Activated naive CD4-positive, alpha-beta T cell treated with anti-CD3 and anti-CD28 coated beads, Interleukin-2, amount 10 ng/mL, durations not matched to agents 7 days and 5 days (primary cell): ENCODE measurements around the gene SEPTIN8.
A peak's percentile ranks its signal among the peaks of the same experiment; 100 is the strongest.

ENCODE experiments used
- CTCF ChIA-PET: fragments of 350-600 bp; sonication (Branson Sonifier 250); formaldehyde crosslinking; loops from one replicate; lab custom pipeline; 2021; ENCODE audit warnings: antibody characterized with exemption; lab: Charles Lee
- DNase-seq: peaks from one replicate; pipeline ENCODE4 v3.0.0-alpha.2; 2020
- H3K27ac Mint-ChIP-seq: one replicate; pipeline ENCODE4 v1.8.0; 2021; ENCODE audit warnings: mild to moderate bottlenecking, moderate library complexity, mixed read lengths
- H3K27me3 Mint-ChIP-seq: one replicate; pipeline ENCODE4 v1.8.0; 2021; ENCODE audit warnings: mild to moderate bottlenecking, mixed read lengths
- H3K36me3 Mint-ChIP-seq: one replicate; pipeline ENCODE4 v1.8.0; 2021; ENCODE audit warnings: mixed read lengths
- H3K4me1 Mint-ChIP-seq: one replicate; pipeline ENCODE4 v1.8.0; 2021; ENCODE audit warnings: mixed read lengths
- H3K4me3 Mint-ChIP-seq: one replicate; pipeline ENCODE4 v1.8.0; 2021; ENCODE audit warnings: mild to moderate bottlenecking, moderate library complexity, mixed read lengths
- H3K9me3 Mint-ChIP-seq: one replicate; pipeline ENCODE4 v1.8.0; 2021; ENCODE audit warnings: mixed read lengths

The SEPTIN8 gene

GRCh38 chr5:132777209-132778069 lies at the start of gene SEPTIN8:
TSS of gene SEPTIN8 (minus strand) at chr5:132777239. CDS start at chr5:132777137, 102 bp downstream.
- H3K27ac Mint-ChIP-seq = no peak within 1 kb of the TSS
- peak within 1 kb of the TSS; percentile 69 for H3K4me3 Mint-ChIP-seq
- peaks cover 82% of the 10 kb centered on the region for H3K27me3 Mint-ChIP-seq
- H3K9me3 Mint-ChIP-seq = no peaks in the 10 kb centered on the region
- CTCF ChIA-PET = interaction anchor here (0.6 to 1.5 kb wide), 4 partner anchors 17 to 122 kb away, joined by 3 read pairs; partner anchors contain the start of gene KIF3A
- peak; percentile 67 for DNase-seq
- H3K36me3 Mint-ChIP-seq = no peaks in the 10 kb centered on the region
- H3K4me1 Mint-ChIP-seq = peaks cover 34% of the 10 kb centered on the region

GRCh38 chr5:132826424-132827082 lies 49.5 kb upstream of the SEPTIN8 start:
- Mint-ChIP-seq H3K4me3 (peak overlapping the region; percentile 33), H3K27ac (no peak overlapping the region), H3K36me3 (no peaks in the 10 kb centered on the region), H3K27me3 (peaks cover 98% of the 10 kb centered on the region), H3K4me1 (peaks cover 18% of the 10 kb centered on the region), H3K9me3 (no peaks in the 10 kb centered on the region)
- CTCF ChIA-PET = interaction anchor here (0.8 to 1.8 kb wide), 3 partner anchors 10 to 57 kb away, joined by 3 to 6 read pairs (median 3); no protein-coding TSS in a partner anchor
- no peak for DNase-seq

- Mint-ChIP-seq H3K4me1 (peaks cover 14% of the 10 kb centered on the region), H3K9me3 (no peaks in the 10 kb centered on the region), H3K36me3 (no peaks in the 10 kb centered on the region), H3K27me3 (peaks cover 95% of the 10 kb centered on the region), H3K4me3 (peak overlapping the region; percentile 33), H3K27ac (no peak overlapping the region)
- CTCF ChIA-PET = interaction anchor here (0.8 to 1.8 kb wide), 4 partner anchors 9 to 299 kb away, joined by 3 to 6 read pairs (median 4); no protein-coding TSS in a partner anchor
- peak; percentile 53 for DNase-seq
These were observed 48.9 kb upstream of the SEPTIN8 start for GRCh38 chr5:132825834-132826391.

- peak; percentile 32 for DNase-seq
- H3K9me3 Mint-ChIP-seq = no peaks in the 10 kb centered on the region
These were observed 48.2 kb upstream of the SEPTIN8 start for GRCh38 chr5:132825033-132825833.

GRCh38 chr5:132824426-132824825 lies 47.4 kb upstream of the SEPTIN8 start:
- H3K9me3 Mint-ChIP-seq = no peaks in the 10 kb centered on the region
- CTCF ChIA-PET = interaction anchor here (0.7 to 1.1 kb wide), 2 partner anchors 10 to 298 kb away, joined by 3 to 4 read pairs; no protein-coding TSS in a partner anchor
- peak overlapping the region; percentile 19 for H3K27ac Mint-ChIP-seq
- peak overlapping the region; percentile 26 for H3K4me3 Mint-ChIP-seq
- no peak for DNase-seq
- H3K27me3 Mint-ChIP-seq = peaks cover 94% of the 10 kb centered on the region
- no peaks in the 10 kb centered on the region for H3K36me3 Mint-ChIP-seq
- H3K4me1 Mint-ChIP-seq = peaks cover 18% of the 10 kb centered on the region

More at GRCh38 chr5:132825033-132825833, 48.2 kb upstream of the SEPTIN8 start:
- Mint-ChIP-seq H3K4me3 (peak overlapping the region; percentile 26), H3K27me3 (peaks cover 94% of the 10 kb centered on the region), H3K36me3 (no peaks in the 10 kb centered on the region), H3K4me1 (peaks cover 16% of the 10 kb centered on the region), H3K27ac (no peak overlapping the region)
- CTCF ChIA-PET = interaction anchor here (0.7 to 1.8 kb wide), 4 partner anchors 8 to 299 kb away, joined by 3 to 6 read pairs (median 4); no protein-coding TSS in a partner anchor

GRCh38 chr5:132823481-132824050 lies 46.5 kb upstream of the SEPTIN8 start:
- Mint-ChIP-seq H3K27me3 (peaks cover 94% of the 10 kb centered on the region), H3K36me3 (no peaks in the 10 kb centered on the region), H3K27ac (no peak overlapping the region), H3K4me3 (no peak overlapping the region), H3K9me3 (no peaks in the 10 kb centered on the region), H3K4me1 (peaks cover 17% of the 10 kb centered on the region)
- CTCF ChIA-PET = interaction anchor here (1.2 to 2.0 kb wide), 3 partner anchors 76 to 437 kb away, joined by 5 to 8 read pairs (median 5); partner anchors contain the start of gene CCNI2
- DNase-seq = no peak

GRCh38 chr5:132822650-132823480 lies 45.8 kb upstream of the SEPTIN8 start:
- CTCF ChIA-PET = interaction anchor here (1.2 to 6.2 kb wide), 5 partner anchors 32 to 436 kb away, joined by 3 to 37 read pairs (median 5); partner anchors contain the start of gene CCNI2
- DNase-seq = peak; percentile 32
- H3K9me3 Mint-ChIP-seq = no peaks in the 10 kb centered on the region
- H3K36me3 Mint-ChIP-seq = no peaks in the 10 kb centered on the region
- H3K27ac Mint-ChIP-seq = no peak overlapping the region
- peaks cover 94% of the 10 kb centered on the region for H3K27me3 Mint-ChIP-seq
- H3K4me3 Mint-ChIP-seq = no peak overlapping the region
- H3K4me1 Mint-ChIP-seq = peaks cover 17% of the 10 kb centered on the region

GRCh38 chr5:132821791-132822190 lies 44.8 kb upstream of the SEPTIN8 start:
- Mint-ChIP-seq H3K27me3 (peaks cover 85% of the 10 kb centered on the region), H3K4me3 (no peak overlapping the region), H3K4me1 (peaks cover 17% of the 10 kb centered on the region), H3K27ac (peak overlapping the region; percentile 15), H3K36me3 (no peaks in the 10 kb centered on the region), H3K9me3 (no peaks in the 10 kb centered on the region)
- no peak for DNase-seq
- CTCF ChIA-PET = interaction anchor here (0.7 to 6.2 kb wide), 10 partner anchors 8 to 438 kb away, joined by 3 to 47 read pairs (median 6); no protein-coding TSS in a partner anchor

- Mint-ChIP-seq H3K4me3 (no peak overlapping the region), H3K9me3 (no peaks in the 10 kb centered on the region), H3K4me1 (peaks cover 17% of the 10 kb centered on the region), H3K27ac (no peak overlapping the region), H3K27me3 (peaks cover 80% of the 10 kb centered on the region), H3K36me3 (no peaks in the 10 kb centered on the region)
- CTCF ChIA-PET = interaction anchor here (0.7 to 6.2 kb wide), 14 partner anchors 7 to 437 kb away, joined by 3 to 47 read pairs (median 7); no protein-coding TSS in a partner anchor
- no peak for DNase-seq
These were observed 44.3 kb upstream of the SEPTIN8 start for GRCh38 chr5:132821350-132821749.

- no peak overlapping the region for H3K27ac Mint-ChIP-seq
- CTCF ChIA-PET = interaction anchor here (0.6 to 6.2 kb wide), 40 partner anchors 8 to 452 kb away, joined by 3 to 47 read pairs (median 4); partner anchors contain the start of genes CCNI2 and KIF3A
- DNase-seq = peak; percentile 93
- no peaks in the 10 kb centered on the region for H3K9me3 Mint-ChIP-seq
- peaks cover 75% of the 10 kb centered on the region for H3K27me3 Mint-ChIP-seq
- peaks cover 17% of the 10 kb centered on the region for H3K4me1 Mint-ChIP-seq
- H3K36me3 Mint-ChIP-seq = no peaks in the 10 kb centered on the region
- peak overlapping the region; percentile 40 for H3K4me3 Mint-ChIP-seq
These were observed 43.2 kb upstream of the SEPTIN8 start for GRCh38 chr5:132820162-132820754.

- Mint-ChIP-seq H3K9me3 (no peaks in the 10 kb centered on the region), H3K27ac (no peak overlapping the region), H3K4me1 (peaks cover 18% of the 10 kb centered on the region), H3K4me3 (peak overlapping the region; percentile 47), H3K27me3 (peaks cover 75% of the 10 kb centered on the region), H3K36me3 (no peaks in the 10 kb centered on the region)
- DNase-seq = peak; percentile 27
- CTCF ChIA-PET = interaction anchor here (0.7 to 6.2 kb wide), 34 partner anchors 9 to 452 kb away, joined by 3 to 47 read pairs (median 4); partner anchors contain the start of genes CCNI2 and KIF3A
These were observed 42.4 kb upstream of the SEPTIN8 start for GRCh38 chr5:132819468-132819867.
